ENCODE measurements around the gene AKR1A1.
"Not testable (repeated sequence)": the region's sequence is repeated elsewhere in the genome, so short reads cannot be mapped to it uniquely, and the experiment has no call there.

The AKR1A1 gene

DNA sequence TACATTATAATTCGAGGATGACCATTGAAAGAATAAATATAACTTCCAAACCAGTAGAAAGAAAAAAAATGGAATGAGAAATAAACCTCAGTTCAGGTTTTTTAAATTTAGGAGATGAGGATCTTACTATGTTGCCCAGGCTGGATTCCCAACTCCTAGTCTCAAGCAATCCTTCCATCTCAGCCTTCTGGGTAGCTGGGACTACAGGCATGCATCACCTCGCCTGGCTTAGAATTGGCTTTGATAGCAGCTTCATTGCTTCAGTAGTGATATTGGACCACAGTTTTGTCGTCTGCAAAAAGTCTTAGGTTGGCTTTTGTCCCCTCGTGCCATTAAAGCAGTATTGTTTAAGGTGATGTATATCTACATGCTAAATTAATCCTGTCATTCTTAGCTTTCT lies 36.1 kb downstream of the AKR1A1 start:
- Histone ChIP-seq H3K4ac (ENCODE audit: low read depth, low read length) (no peak overlapping the region), H3K4me1 (ENCODE audit: control insufficient read depth, low read depth, low read length) (no peaks in the 10 kb centered on the region), H2AK5ac (ENCODE audit: low read length) (no peak overlapping the region), H3K36me3 (ENCODE audit: control insufficient read depth, insufficient read depth, low read length) (no peaks in the 10 kb centered on the region), H2BK15ac (replicated peaks; ENCODE audit: low read depth) (no peak overlapping the region), H2BK5ac (ENCODE audit: low read length) (no peak overlapping the region), H3K4me3 (ENCODE audit: low read length) (no peak overlapping the region), H3K23ac (ENCODE audit: low read length) (no peak overlapping the region), H3K79me2 (ENCODE audit: control insufficient read depth, insufficient read depth, low read length) (peaks cover 71% of the 10 kb centered on the region), H3K27ac (ENCODE audit: low read depth, low read length) (no peak overlapping the region), H3K9ac (ENCODE audit: low read length) (no peak overlapping the region), H3K27me3 (ENCODE audit: insufficient read depth, low read length, poor library complexity) (no peaks in the 10 kb centered on the region), H2BK120ac (ENCODE audit: low read depth, low read length) (no peak overlapping the region), H3K56ac (ENCODE audit: low read length) (no peak overlapping the region), H4K8ac (ENCODE audit: low read depth, low read length) (no peak overlapping the region), H3K79me1 (ENCODE audit: low read length) (no peaks in the 10 kb centered on the region), H3K4me2 (ENCODE audit: low read length) (no peak overlapping the region), H4K5ac (ENCODE audit: low read length) (no peak overlapping the region), H3K18ac (ENCODE audit: low read length) (no peak overlapping the region)
- DNase-seq: no peak
- no CpG with 5 or more reads among the region's 4 CpGs for WGBS (ENCODE audit: extremely low coverage, insufficient coverage, low lambda C conversion rate)

- Histone ChIP-seq H2BK5ac (ENCODE audit: low read length) (no peak overlapping the region), H4K5ac (ENCODE audit: low read length) (no peak overlapping the region), H3K4me2 (ENCODE audit: low read length) (no peak overlapping the region), H3K79me2 (ENCODE audit: control insufficient read depth, insufficient read depth, low read length) (peaks cover 86% of the 10 kb centered on the region), H3K27me3 (ENCODE audit: insufficient read depth, low read length, poor library complexity) (no peaks in the 10 kb centered on the region), H3K18ac (ENCODE audit: low read length) (no peak overlapping the region), H2BK15ac (replicated peaks; ENCODE audit: low read depth) (no peak overlapping the region), H3K4me3 (ENCODE audit: low read length) (no peak overlapping the region), H3K23ac (ENCODE audit: low read length) (no peak overlapping the region), H3K56ac (ENCODE audit: low read length) (no peak overlapping the region), H3K79me1 (ENCODE audit: low read length) (no peaks in the 10 kb centered on the region), H3K4me1 (ENCODE audit: control insufficient read depth, low read depth, low read length) (no peaks in the 10 kb centered on the region), H4K8ac (ENCODE audit: low read depth, low read length) (no peak overlapping the region), H3K36me3 (ENCODE audit: control insufficient read depth, insufficient read depth, low read length) (peaks cover 7% of the 10 kb centered on the region), H2AK5ac (ENCODE audit: low read length) (no peak overlapping the region), H2BK120ac (ENCODE audit: low read depth, low read length) (no peak overlapping the region), H3K4ac (ENCODE audit: low read depth, low read length) (no peak overlapping the region), H3K27ac (ENCODE audit: low read depth, low read length) (no peak overlapping the region), H3K9ac (ENCODE audit: low read length) (no peak overlapping the region)
- no peak for DNase-seq
- no CpG with 5 or more reads among the region's 1 CpG for WGBS (ENCODE audit: extremely low coverage, insufficient coverage, low lambda C conversion rate)
Observed at GRCh38 chr1:45589861-45590260, 39.2 kb downstream of the AKR1A1 start.

GRCh38 chr1:45594412-45594811 lies 43.8 kb downstream of the AKR1A1 start:
- H2AK5ac ChIP-seq (ENCODE audit: low read length): no peak overlapping the region
- H3K27me3 ChIP-seq (ENCODE audit: insufficient read depth, low read length, poor library complexity): no peaks in the 10 kb centered on the region
- peaks cover 2% of the 10 kb centered on the region for H3K79me1 ChIP-seq (ENCODE audit: low read length)
- H3K56ac ChIP-seq (ENCODE audit: low read length): no peak overlapping the region
- H3K4ac ChIP-seq (ENCODE audit: low read depth, low read length): no peak overlapping the region
- no CpG with 5 or more reads among the region's 4 CpGs for WGBS (ENCODE audit: extremely low coverage, insufficient coverage, low lambda C conversion rate)
- no peak overlapping the region for H3K23ac ChIP-seq (ENCODE audit: low read length)
- no peak overlapping the region for H3K4me2 ChIP-seq (ENCODE audit: low read length)
- H4K5ac ChIP-seq (ENCODE audit: low read length): no peak overlapping the region
- no peak overlapping the region for H3K9ac ChIP-seq (ENCODE audit: low read length)
- H3K79me2 ChIP-seq (ENCODE audit: control insufficient read depth, insufficient read depth, low read length): peaks cover 78% of the 10 kb centered on the region
- H2BK15ac ChIP-seq (replicated peaks; ENCODE audit: low read depth): no peak overlapping the region
- H3K27ac ChIP-seq (ENCODE audit: low read depth, low read length): no peak overlapping the region
- peaks cover 10% of the 10 kb centered on the region for H3K36me3 ChIP-seq (ENCODE audit: control insufficient read depth, insufficient read depth, low read length)
- no peak overlapping the region for H4K8ac ChIP-seq (ENCODE audit: low read depth, low read length)
- no peak overlapping the region for H2BK120ac ChIP-seq (ENCODE audit: low read depth, low read length)
- no peak overlapping the region for H3K4me3 ChIP-seq (ENCODE audit: low read length)
- no peak overlapping the region for H2BK5ac ChIP-seq (ENCODE audit: low read length)
- H3K4me1 ChIP-seq (ENCODE audit: control insufficient read depth, low read depth, low read length): no peaks in the 10 kb centered on the region
- no peak overlapping the region for H3K18ac ChIP-seq (ENCODE audit: low read length)
- DNase-seq: no peak

GRCh38 chr1:45596765-45597164 lies 46.1 kb downstream of the AKR1A1 start:
- not testable (repeated sequence) for H3K18ac ChIP-seq (ENCODE audit: low read length); H2BK120ac ChIP-seq (ENCODE audit: low read depth, low read length)
- no CpG with 5 or more reads among the region's 8 CpGs for WGBS (ENCODE audit: extremely low coverage, insufficient coverage, low lambda C conversion rate)

DNA sequence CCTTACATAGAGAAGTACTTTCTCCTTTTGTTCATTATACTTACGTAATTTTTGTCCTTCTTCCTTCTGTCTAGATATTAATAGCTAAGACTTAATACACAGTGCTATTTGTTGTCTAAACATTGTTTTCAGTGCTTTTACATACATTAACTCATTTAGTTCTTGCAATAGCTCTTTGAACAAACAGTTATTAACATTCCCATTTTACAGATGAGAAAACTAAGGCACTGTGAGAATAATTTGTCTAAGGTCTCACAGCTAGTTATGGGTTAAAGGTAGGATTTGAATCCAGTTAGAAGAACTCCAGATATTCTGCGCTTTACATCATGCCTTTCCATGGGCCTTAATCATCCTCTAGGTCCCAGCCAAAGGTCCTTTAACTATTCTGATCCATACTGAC lies 53.6 kb downstream of the AKR1A1 start:
- no peak overlapping the region for H2BK15ac ChIP-seq (replicated peaks; ENCODE audit: low read depth)
- H3K79me2 ChIP-seq (ENCODE audit: control insufficient read depth, insufficient read depth, low read length): peaks cover 44% of the 10 kb centered on the region
- H3K9ac ChIP-seq (ENCODE audit: low read length): no peak overlapping the region
- H3K27ac ChIP-seq (ENCODE audit: low read depth, low read length): no peak overlapping the region
- no peak overlapping the region for H3K4me2 ChIP-seq (ENCODE audit: low read length)
- H2BK120ac ChIP-seq (ENCODE audit: low read depth, low read length): no peak overlapping the region
- no peaks in the 10 kb centered on the region for H3K27me3 ChIP-seq (ENCODE audit: insufficient read depth, low read length, poor library complexity)
- H3K23ac ChIP-seq (ENCODE audit: low read length): no peak overlapping the region
- peaks cover 13% of the 10 kb centered on the region for H3K79me1 ChIP-seq (ENCODE audit: low read length)
- H3K18ac ChIP-seq (ENCODE audit: low read length): no peak overlapping the region
- H2BK5ac ChIP-seq (ENCODE audit: low read length): no peak overlapping the region
- H3K4me1 ChIP-seq (ENCODE audit: control insufficient read depth, low read depth, low read length): no peaks in the 10 kb centered on the region
- H3K36me3 ChIP-seq (ENCODE audit: control insufficient read depth, insufficient read depth, low read length): peaks cover 11% of the 10 kb centered on the region
- H2AK5ac ChIP-seq (ENCODE audit: low read length): no peak overlapping the region
- H3K4ac ChIP-seq (ENCODE audit: low read depth, low read length): no peak overlapping the region
- H4K5ac ChIP-seq (ENCODE audit: low read length): no peak overlapping the region
- no peak for DNase-seq
- H3K4me3 ChIP-seq (ENCODE audit: low read length): no peak overlapping the region
- no peak overlapping the region for H4K8ac ChIP-seq (ENCODE audit: low read depth, low read length)
- H3K56ac ChIP-seq (ENCODE audit: low read length): no peak overlapping the region
- no CpG with 5 or more reads among the region's 2 CpGs for WGBS (ENCODE audit: extremely low coverage, insufficient coverage, low lambda C conversion rate)

More at GRCh38 chr1:45596765-45597164, 46.1 kb downstream of the AKR1A1 start:
- not testable (repeated sequence) for H4K8ac ChIP-seq (ENCODE audit: low read depth, low read length); H3K79me1 ChIP-seq (ENCODE audit: low read length); H3K36me3 ChIP-seq (ENCODE audit: control insufficient read depth, insufficient read depth, low read length); H3K27me3 ChIP-seq (ENCODE audit: insufficient read depth, low read length, poor library complexity); H4K5ac ChIP-seq (ENCODE audit: low read length); H3K23ac ChIP-seq (ENCODE audit: low read length); H2BK15ac ChIP-seq (replicated peaks; ENCODE audit: low read depth); DNase-seq; H2BK5ac ChIP-seq (ENCODE audit: low read length); H3K4me1 ChIP-seq (ENCODE audit: control insufficient read depth, low read depth, low read length); H2AK5ac ChIP-seq (ENCODE audit: low read length); H3K27ac ChIP-seq (ENCODE audit: low read depth, low read length); H3K9ac ChIP-seq (ENCODE audit: low read length); H3K4me2 ChIP-seq (ENCODE audit: low read length); H3K4me3 ChIP-seq (ENCODE audit: low read length); H3K4ac ChIP-seq (ENCODE audit: low read depth, low read length); H3K56ac ChIP-seq (ENCODE audit: low read length)
- H3K79me2 ChIP-seq (ENCODE audit: control insufficient read depth, insufficient read depth, low read length): peaks cover 68% of the 10 kb centered on the region

GRCh38 chr1:45607404-45608074 lies 56.9 kb downstream of the AKR1A1 start:
- H3K36me3 ChIP-seq (ENCODE audit: control insufficient read depth, insufficient read depth, low read length): peaks cover 11% of the 10 kb centered on the region
- DNase-seq: no peak
- peaks cover 35% of the 10 kb centered on the region for H3K79me2 ChIP-seq (ENCODE audit: control insufficient read depth, insufficient read depth, low read length)

More at GRCh38 chr1:45607404-45608074, 56.9 kb downstream of the AKR1A1 start:
- Histone ChIP-seq H3K4me3 (ENCODE audit: low read length) (no peak overlapping the region), H3K56ac (ENCODE audit: low read length) (no peak overlapping the region), H3K79me1 (ENCODE audit: low read length) (peaks cover 17% of the 10 kb centered on the region), H4K5ac (ENCODE audit: low read length) (no peak overlapping the region), H3K4me2 (ENCODE audit: low read length) (no peak overlapping the region), H3K4me1 (ENCODE audit: control insufficient read depth, low read depth, low read length) (no peaks in the 10 kb centered on the region), H2AK5ac (ENCODE audit: low read length) (no peak overlapping the region), H3K27ac (ENCODE audit: low read depth, low read length) (no peak overlapping the region), H2BK15ac (replicated peaks; ENCODE audit: low read depth) (no peak overlapping the region), H3K9ac (ENCODE audit: low read length) (no peak overlapping the region), H3K23ac (ENCODE audit: low read length) (no peak overlapping the region), H4K8ac (ENCODE audit: low read depth, low read length) (no peak overlapping the region), H3K27me3 (ENCODE audit: insufficient read depth, low read length, poor library complexity) (no peaks in the 10 kb centered on the region), H2BK5ac (ENCODE audit: low read length) (no peak overlapping the region), H3K4ac (ENCODE audit: low read depth, low read length) (no peak overlapping the region), H2BK120ac (ENCODE audit: low read depth, low read length) (no peak overlapping the region), H3K18ac (ENCODE audit: low read length) (no peak overlapping the region)
- no CpG with 5 or more reads among the region's 6 CpGs for WGBS (ENCODE audit: extremely low coverage, insufficient coverage, low lambda C conversion rate)

All from mesendoderm (in vitro differentiated cells).